HG02852 (cell line): ENCODE measurements around the gene PNKD.

Experiments used
- ATAC-seq: cut with Tn5 transposase; IDR thresholded peaks from one replicate; pipeline ENCODE4 v1.9.1; 2021; ENCODE audit warnings: mild to moderate bottlenecking, moderate library complexity; ENCODE audit not compliant: unreplicated experiment

Gene PNKD

DNA sequence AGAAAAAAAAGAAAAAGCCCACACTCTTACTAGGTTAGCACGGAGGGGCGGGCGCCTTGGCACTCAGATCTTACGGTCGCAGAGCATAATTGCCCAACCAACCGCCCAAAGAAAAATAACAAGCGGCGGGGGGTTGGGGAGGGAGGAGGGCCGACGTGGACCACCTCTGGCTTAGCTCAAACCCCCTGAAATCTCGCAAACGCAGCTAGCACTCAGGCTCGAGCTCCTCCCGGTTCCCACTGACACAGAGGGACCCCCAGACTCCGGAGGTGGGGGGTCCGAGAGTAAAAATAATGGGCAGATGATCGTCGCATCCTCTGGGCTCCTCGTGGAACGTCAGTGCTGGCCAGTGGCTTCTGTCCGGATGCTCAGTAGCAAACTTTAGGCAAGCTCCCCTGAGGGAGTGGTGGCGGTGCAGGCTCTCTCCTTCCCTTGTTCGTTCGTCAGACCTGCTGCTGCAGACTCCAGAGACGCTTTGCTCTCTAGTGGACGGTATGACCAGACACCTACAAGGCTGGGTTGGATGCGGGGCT, 98.4 kb downstream of the PNKD start:
- no peak for ATAC-seq

GRCh38 chr2:218369330-218369729, 99.0 kb downstream of the PNKD start:
- no peak for ATAC-seq

- no peak for ATAC-seq
These were observed 100.2 kb downstream of the PNKD start for GRCh38 chr2:218370410-218371063.

DNA sequence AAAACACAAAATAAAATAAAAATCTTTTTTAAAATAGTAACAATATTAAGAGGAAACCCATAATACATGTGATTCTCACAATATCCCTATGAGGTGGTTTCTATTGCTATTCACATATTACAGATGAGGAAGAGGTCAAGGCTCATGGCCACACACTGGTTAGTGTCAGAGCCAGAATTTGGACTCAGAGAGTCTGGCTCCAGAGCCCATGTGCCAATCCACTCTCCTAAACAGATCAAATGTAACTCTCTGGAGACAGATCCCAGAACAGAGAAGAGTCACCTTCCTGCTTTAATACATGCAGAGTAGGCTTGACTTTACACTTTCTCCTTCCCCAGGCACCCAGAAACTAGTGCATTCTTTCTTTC, 101.6 kb downstream of the PNKD start:
- no peak for ATAC-seq

DNA sequence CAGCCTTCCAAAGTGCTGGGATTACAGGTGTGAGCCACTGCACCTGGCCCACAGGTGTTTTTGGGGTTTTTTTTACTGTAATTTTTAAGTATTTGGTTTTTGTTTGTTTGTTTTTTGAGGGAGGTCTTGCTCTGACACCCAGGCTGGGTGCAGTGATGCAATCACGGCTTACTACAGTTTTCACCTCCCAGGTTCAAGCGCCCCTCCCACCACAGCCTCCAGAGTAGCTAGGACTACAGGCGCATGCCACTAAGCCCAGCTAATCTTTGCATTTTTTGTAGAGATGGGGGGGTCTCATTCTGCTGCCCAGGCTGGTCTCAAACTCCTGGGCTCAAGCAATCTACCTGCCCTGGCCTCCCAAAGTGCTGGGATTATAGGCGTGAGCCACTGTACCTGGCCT, 104.5 kb downstream of the PNKD start:
- no peak for ATAC-seq

GRCh38 chr2:218375212-218375611, 104.9 kb downstream of the PNKD start:
- ATAC-seq = no peak

DNA sequence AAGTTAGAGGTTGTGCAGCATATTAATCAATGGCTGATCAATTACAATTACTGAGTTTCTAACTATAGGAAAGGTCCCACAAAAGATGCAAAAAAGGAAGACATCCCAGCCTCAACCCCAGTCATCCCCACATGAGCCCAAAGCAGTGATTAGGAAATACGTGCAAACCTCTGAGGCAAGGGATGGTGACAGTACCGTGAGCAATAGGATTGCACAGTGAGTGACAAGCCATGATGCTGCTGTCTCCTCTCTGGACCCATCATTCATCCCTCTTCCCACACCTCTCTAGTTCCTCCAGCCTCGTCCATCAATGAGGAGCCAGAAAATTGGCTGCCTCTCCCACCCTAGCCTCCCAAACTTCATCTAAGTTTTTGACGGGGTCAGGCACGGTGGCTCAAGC, 107.7 kb downstream of the PNKD start:
- ATAC-seq = no peak

GRCh38 chr2:218381916-218382366, 111.6 kb downstream of the PNKD start, which contains the start of gene SLC11A1:
TSS of gene SLC11A1 (plus strand) at chr2:218382273. CDS start at chr2:218382369, 96 bp downstream.
- ATAC-seq = no peak

- ATAC-seq = no peak
These were observed 112.5 kb downstream of the PNKD start for GRCh38 chr2:218382785-218383184.

DNA sequence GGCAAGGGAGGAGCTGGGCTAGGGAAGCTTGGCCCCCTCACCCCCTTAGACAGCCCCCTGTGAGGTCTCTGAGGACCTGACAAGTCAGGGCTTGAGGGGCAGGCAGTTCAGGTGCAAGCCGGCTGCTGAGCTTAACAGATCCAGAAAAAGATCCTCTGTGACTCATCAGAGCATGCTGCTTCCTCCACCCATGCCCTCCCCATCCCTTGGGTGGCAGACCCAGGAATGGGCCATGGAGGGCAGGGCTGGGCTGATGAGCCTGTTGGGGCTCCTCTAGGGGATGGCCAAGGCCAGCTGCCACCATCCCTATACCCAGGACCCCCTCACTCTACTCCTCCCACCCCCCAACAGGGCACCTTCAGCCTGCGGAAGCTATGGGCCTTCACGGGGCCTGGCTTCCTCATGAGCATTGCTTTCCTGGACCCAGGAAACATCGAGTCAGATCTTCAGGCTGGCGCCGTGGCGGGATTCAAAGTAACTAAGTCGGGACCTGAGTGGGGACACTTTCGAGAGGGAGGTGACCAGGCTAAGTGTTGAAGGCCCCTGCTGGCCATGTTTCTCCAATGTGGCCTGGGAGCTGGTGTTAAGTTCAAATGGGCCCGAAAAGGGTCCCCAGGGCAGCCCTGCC, 113.7 kb downstream of the PNKD start:
- no peak for ATAC-seq

- no peak for ATAC-seq
These were observed 114.7 kb downstream of the PNKD start for GRCh38 chr2:218384975-218385374.

GRCh38 chr2:218386505-218387368, 116.4 kb downstream of the PNKD start:
- ATAC-seq = no peak

- ATAC-seq = no peak
These were observed 117.3 kb downstream of the PNKD start for GRCh38 chr2:218387369-218388194.

GRCh38 chr2:218389333-218390150, 119.2 kb downstream of the PNKD start:
- ATAC-seq = no peak

DNA sequence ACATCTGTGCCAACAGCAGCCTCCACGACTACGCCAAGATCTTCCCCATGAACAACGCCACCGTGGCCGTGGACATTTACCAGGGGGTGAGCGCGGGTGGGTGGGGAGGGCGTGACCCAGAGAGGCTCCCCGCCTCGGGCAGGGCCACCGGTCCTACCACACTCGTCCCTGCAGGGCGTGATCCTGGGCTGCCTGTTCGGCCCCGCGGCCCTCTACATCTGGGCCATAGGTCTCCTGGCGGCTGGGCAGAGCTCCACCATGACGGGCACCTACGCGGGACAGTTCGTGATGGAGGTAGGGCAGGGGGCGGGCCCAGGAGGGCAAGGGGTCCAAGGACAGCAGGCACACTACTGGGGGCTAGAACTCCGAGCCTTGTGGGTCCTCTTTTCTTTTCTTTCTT, 120.9 kb downstream of the PNKD start:
- no peak for ATAC-seq

GRCh38 chr2:218392459-218392858, 122.1 kb downstream of the PNKD start:
- no peak for ATAC-seq

DNA sequence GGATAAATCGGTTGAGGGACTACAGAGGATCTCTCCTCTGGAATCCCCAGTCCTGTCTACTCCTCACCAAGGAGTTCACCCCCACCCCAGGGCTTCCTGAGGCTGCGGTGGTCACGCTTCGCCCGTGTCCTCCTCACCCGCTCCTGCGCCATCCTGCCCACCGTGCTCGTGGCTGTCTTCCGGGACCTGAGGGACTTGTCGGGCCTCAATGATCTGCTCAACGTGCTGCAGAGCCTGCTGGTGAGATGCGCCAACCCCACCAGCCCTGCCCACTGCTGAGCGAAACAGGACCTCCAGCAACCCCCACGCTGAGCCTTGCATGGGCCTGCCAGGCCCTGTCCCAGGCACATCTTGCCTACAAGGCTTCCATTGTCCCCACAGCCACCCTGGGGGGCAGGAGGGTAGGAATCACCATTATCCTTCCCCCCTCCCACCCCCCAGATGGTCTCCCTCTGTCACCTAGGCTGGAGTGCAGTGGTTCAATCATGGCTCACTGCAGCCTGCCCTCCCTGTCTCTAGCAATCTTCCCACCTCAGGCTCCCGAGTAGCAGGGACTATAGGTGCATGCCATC, 122.7 kb downstream of the PNKD start:
- ATAC-seq = no peak

DNA sequence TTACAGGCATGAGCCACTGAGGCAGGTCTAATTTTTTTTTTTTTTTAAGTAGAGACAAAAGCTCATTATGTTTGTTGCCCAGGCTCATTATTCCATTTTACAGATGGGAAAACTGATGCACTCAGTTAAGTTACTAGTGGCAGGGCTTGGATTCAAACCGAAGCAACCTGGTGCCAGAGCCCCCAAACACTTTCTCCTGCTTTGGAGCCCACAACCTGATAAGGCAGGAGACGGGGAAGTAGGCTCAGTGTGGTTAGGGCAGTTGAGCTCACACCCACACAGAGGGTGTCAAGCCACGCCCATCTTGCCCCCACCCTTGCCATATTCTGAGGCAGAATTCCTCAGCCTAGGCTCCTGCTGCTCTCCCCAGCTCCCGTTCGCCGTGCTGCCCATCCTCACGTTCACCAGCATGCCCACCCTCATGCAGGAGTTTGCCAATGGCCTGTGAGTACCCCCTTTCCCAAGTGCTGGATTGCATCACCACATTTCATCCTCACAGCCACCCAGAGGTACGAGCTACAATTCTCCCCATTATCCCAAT, 123.5 kb downstream of the PNKD start:
- no peak for ATAC-seq
